ENCODE measurements around the gene CAPN9. TPM values are rescaled to one million over a fixed set of nuclear protein-coding genes. Genes with fewer than 3 reads are reported as not detected.

The CAPN9 gene
- total RNA-seq, 1 donor from 2014 or later: not detected

DNA sequence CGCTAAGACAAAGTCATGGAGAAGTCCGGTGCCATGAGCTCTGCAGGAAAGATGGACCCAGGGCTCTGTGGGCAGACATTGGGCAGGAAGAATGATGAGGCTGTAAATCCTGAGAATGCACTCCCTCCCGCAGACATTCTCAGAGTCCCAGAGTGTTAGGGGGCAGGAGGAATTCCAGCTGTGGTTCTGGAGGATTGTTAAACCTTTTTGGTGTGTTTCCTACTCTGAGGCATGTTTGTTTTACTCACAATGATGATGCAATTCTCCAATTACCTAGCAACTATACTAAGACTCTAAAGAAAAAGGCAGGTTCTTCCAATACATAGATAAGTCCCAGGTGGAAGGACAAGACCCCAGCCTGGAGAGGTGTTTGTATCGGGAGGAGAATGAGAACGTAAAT is 2.8 kb upstream of the CAPN9 start:
- ATAC-seq (peak; percentile 38), DNase-seq (ENCODE audit: low spot score) (no peak)

- DNase-seq (ENCODE audit: low spot score): no peak
- ATAC-seq: no peak
Measured at GRCh38 chr1:230745071-230745470, 2.1 kb upstream of the CAPN9 start.

GRCh38 chr1:230746617-230747016 is 571 bp upstream of the CAPN9 start:
- ATAC-seq: no peak
- no peak for DNase-seq (ENCODE audit: low spot score)

DNA sequence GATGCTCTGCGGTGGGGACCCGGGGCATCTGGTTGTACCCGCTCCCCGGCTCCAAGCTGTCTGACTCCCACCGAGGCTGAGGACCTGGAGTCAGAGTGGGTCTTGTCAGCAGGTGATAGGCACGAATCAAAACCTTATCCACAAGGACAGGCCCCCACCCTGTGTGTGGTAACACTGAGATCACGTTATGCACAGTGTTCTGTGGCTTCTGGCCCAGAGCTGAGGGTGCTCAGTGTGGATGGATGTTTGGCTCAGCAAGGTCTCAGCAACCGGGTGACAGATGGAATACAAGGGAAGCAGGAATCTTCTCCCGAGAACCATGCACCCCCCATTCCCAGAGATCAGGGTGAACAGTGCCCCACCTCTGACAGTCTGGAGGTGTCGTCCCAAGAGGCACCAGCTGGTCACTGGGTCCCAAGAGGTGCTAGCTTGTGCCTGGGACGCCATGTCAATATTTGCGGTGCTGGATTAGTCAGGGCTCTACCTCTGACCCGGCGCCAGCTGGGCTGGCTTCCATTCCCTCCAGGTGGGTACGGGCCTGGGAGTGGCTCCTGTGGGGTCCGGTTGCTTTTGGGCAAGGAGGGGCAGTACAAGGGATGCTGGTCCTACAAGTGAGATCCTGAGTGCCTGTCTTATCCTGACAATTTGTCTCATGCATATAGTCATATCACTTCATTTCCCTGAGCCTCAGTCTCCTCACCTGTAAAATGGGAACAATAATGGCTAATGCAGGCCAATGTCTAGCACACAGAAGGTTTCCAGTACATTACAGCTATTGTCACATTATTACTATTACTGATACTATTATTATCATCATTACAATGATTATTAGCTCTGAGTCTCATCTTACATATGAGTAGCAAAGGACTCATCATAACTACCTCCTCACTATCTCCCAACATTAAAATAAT is 957 bp downstream of the CAPN9 start:
- DNase-seq (ENCODE audit: low spot score) (peak; percentile 63), ATAC-seq (peak; percentile 82)

- DNase-seq (ENCODE audit: low spot score) (no peak), ATAC-seq (no peak)
Measured at GRCh38 chr1:230749150-230749549, 2.0 kb downstream of the CAPN9 start.

DNA sequence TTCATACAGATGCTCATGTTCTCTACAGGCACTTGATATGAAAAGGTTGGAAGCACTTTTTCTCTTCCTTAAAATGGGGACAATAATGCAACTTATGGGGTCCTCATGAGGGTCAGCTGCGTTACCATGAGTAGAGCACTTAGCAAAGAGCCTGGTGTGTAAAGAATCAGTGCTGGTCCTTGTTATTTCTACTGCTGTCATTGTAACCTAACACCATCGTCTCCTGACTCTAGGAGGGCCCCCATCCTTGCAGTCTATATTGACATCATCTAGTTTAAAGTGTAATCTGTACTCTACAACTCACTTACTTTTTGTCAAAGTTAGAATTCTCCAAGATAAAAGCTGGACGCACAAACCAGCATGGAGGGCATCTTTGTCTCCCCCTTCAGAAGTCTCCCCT is 2.4 kb downstream of the CAPN9 start:
- ATAC-seq (no peak), DNase-seq (ENCODE audit: low spot score) (no peak)

- ATAC-seq (no peak), DNase-seq (ENCODE audit: low spot score) (no peak)
Measured at GRCh38 chr1:230750576-230750975, 3.4 kb downstream of the CAPN9 start.

GRCh38 chr1:230750986-230751625 is 3.9 kb downstream of the CAPN9 start:
- DNase-seq (ENCODE audit: low spot score) (no peak), ATAC-seq (no peak)

GRCh38 chr1:230752407-230752806 is 5.2 kb downstream of the CAPN9 start:
- ATAC-seq (no peak), DNase-seq (ENCODE audit: low spot score) (no peak)

DNA sequence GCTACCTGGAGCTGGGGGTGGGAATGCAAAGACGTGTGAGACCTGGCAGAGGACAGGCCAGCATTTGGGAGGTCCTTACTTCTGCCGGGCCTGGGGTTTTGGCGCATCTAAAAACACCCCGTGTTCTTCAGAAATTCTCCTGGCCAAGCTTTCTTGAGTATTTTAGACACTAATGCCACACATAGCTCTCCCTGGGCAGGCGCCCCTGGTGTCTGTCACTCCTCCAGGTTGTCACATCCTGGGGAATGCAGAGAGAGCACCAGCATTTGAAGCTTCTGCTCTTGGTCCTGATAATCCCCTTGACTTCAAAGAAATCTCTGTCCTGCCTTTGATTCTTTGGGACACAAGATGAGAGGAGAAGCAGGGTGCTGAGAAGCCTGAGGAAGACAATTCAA is 6.0 kb downstream of the CAPN9 start:
- DNase-seq (ENCODE audit: low spot score) (no peak), ATAC-seq (no peak)

DNA sequence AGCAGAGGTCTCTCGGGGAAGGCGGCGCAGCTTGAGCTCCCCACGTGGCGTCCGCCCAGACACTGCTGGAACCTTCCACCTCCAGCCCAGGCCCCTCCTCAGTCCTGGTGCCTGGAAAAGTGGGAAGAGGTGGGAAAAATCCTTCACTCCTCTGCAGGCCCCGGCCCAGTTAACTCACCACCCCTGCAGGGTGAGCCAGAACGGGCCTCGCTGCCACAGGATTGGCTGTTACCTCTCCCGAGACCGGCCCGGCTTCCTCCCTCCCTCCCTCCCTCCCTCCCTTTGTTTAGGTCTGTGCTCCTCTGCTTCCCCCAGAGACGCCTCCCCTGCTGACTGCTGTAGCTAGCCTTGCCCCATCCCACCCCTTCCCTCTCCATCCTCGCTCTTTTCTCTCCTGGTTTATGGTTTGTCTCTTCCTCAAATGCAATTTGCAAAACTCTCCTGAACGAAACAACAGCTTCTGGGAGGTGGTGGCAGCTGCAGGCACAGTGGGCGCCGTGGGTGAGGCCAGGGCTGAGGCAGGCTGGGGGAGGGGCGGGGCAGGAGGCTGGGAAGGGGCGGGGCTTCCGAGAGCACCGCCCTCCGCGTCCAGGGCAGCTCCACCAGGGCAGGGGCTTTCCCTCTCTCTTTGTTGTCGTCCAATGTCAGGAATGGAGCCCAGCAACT is 6.5 kb downstream of the CAPN9 start:
- ATAC-seq (peak; percentile 57), DNase-seq (ENCODE audit: low spot score) (no peak)

- peak; percentile 91 for ATAC-seq
- DNase-seq (ENCODE audit: low spot score): peak; percentile 60
Measured at GRCh38 chr1:230754796-230755195, 7.6 kb downstream of the CAPN9 start.

GRCh38 chr1:230757856-230758708 is 10.9 kb downstream of the CAPN9 start:
- DNase-seq (ENCODE audit: low spot score) (no peak), ATAC-seq (no peak)

DNA sequence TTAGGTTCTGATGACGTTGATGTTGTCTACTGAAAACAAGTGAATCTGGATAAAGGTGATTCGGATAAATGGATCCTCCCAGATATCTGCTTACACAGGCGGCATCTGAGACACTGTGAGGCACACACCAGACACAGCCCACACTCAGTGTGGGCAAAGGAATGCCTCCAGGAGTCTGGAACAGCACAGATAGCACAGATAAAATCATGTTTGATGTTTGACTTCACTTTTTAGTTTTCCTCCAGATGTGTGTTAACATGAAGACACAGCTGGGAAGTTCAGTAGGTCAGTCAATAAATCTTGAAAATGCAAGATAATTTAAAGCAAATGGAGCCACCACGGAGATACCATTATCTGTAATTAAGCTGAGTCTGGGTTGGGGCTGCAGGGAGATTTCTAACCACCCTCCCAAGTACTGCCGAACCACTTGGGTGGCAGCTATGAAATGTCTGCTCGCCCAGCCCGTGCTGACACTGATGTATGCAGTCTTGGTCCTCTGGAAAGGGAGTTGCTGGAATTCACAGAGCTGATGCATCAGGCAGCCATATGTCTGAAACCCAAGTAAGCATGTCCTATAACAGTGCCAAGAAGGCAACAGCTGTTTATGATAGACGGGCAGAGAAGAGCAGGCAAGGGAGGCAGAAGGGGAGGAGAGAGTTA is 11.7 kb downstream of the CAPN9 start:
- no peak for ATAC-seq
- no peak for DNase-seq (ENCODE audit: low spot score)

- ATAC-seq (no peak), DNase-seq (ENCODE audit: low spot score) (no peak)
Measured at GRCh38 chr1:230759369-230760065, 12.3 kb downstream of the CAPN9 start.

- DNase-seq (ENCODE audit: low spot score) (no peak), ATAC-seq (peak; percentile 86)
Measured at GRCh38 chr1:230760360-230760827, 13.2 kb downstream of the CAPN9 start.

- ATAC-seq (no peak), DNase-seq (ENCODE audit: low spot score) (no peak)
Measured at GRCh38 chr1:230761443-230762167, 14.4 kb downstream of the CAPN9 start.

GRCh38 chr1:230763927-230764591 is 16.9 kb downstream of the CAPN9 start:
- ATAC-seq (no peak), DNase-seq (ENCODE audit: low spot score) (no peak)
